Testis (tissue), 2 donors: Measurements from ENCODE around the gene CCR6.
"Not testable (repeated sequence)": the region's sequence is repeated elsewhere in the genome, so short reads cannot be mapped to it uniquely, and the experiment has no call there.

Experiments used
- CTCF ChIP-seq, 3 experiments: fragments of 450-650 bp in 2 of 3; fragments of 200-600 bp in 1 of 3; sonication (generic) in 1 of 3; IDR thresholded peaks; one replicate each; pipeline ENCODE4 v1.5.1; 2016 to 2019; ENCODE audit warnings: antibody characterized with exemption in 3 of 3, mild to moderate bottlenecking in 2 of 3, moderate library complexity in 1 of 3
- POLR2A ChIP-seq: fragments of 450-650 bp; IDR thresholded peaks from one replicate; pipeline ENCODE4 v1.6.1; 2017; ENCODE audit warnings: antibody characterized with exemption, mild to moderate bottlenecking, moderate library complexity

DNA sequence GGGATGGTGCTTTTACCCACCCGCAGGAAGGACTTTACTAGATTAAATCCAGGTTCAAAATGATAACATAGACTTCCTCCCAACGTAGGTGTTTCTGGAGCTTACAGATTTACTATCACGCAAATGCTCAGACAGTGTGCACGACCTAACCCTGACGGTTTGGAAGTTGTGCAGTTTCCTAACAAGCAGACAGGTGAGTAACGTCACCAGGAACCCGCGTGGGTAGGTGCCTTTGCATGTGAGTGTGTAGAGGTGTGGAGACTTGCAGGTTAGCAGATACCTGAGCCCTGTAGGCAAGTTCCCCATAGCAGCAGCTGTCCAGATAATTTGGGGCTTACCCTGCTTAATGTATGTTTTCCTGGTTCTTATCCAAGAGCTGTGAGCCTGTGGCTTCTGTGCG lies 64.4 kb downstream of the CCR6 start:
- TF ChIP-seq CTCF (IDR thresholded peaks at IDR 0.05); POLR2A: not testable (repeated sequence)
